Activated gamma-delta T cell (primary cell): Measurements from ENCODE around the gene SPINK5.

Experiments used
- DNase-seq: peaks from one replicate; lab custom pipeline; 2025; lab: John Stamatoyannopoulos, UW

The SPINK5 gene

DNA sequence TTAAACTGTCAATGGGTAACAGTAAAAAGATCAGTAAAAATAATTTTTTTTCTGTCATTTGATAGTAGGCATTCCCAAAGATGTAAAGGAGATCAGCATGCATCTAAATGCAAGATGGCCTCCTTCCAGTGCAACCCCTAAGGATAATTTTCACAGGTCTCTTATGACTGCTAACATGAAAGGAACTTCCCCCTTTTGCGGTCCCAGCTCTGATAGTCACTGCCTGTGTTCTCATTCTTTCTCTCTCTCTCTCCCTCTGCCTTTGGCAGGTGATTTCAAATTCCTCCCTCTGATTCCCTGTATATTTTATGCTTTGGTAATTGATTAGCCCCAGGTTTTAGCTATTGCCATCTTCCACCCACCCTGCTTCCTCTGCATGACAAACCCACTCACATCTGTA is 113.4 kb downstream of the SPINK5 start:
- DNase-seq = no peak

DNA sequence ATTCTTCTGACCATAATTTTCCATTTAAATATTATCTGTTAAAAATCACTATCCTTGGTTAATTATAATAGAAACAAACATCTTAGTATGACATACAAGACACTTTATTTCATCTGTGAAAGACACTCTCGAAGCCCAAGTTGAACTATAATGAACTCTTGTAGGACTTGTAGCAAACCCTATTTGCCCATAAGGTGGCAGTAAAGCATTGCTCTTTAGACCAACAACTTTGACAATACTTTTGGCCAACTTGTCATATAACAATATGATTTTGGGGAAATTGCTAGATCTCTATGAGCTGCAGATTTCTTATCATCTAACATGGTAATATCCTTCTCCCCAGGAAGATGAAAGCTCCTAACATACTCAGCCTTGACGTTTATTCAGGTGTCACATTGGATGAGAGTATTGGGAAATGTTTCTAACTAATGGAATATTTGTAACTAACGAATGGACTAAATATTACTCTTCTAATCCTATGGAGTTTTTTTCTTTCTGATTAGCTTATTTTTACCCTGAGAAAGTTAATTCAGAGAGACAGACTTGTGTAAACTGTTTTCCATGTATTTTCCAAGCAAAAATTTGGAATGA is 115.5 kb downstream of the SPINK5 start:
- no peak for DNase-seq

DNA sequence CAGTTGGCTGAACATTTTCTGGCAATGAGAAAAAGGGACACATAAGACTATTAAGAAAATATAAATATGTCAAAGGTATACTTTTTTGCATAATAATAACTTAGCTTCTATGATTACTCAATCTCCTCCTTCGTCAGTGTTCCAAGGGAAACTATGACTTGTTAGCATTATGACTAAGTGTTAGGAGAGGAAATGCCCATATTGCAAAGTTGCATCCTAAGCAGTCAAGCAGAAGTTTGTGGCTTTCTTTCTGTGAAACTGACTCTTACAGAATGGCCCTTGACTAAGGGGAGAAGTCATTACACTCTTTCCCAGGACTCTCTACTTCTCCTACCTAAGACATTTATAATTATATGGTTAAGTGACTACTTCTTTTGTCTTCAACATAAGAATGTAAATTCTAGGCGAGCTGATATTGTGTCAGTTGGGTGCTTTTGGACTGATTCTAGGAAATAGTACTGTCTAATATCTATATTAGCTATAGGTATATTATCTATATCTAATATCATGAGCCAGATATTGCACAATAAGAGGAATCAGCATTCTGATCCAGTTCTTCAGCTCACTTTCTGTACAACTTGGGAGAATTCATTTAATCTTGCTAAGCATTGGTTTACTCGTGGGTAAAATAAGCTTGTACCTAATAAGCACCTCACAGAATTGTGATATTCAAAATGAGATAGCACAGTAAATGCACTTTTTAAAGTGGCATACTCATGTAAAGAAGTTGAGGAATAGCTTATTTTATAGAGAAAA is 122.6 kb downstream of the SPINK5 start:
- no peak for DNase-seq
